Peyer's patch (tissue), 4 donors: Measurements from ENCODE around the gene SLC66A2.

Experiments used
- CTCF ChIP-seq, 6 experiments: fragments of 450-650 bp in 4 of 6; fragments of 200-600 bp in 2 of 6; sonication (generic) in 1 of 6; IDR thresholded peaks; one replicate each; pipeline ENCODE4 v1.5.1; 2017 to 2019; ENCODE audit warnings: antibody characterized with exemption in 6 of 6, mild to moderate bottlenecking in 3 of 6, moderate library complexity in 1 of 6
- POLR2A ChIP-seq, 2 donors: fragments of 450-650 bp; IDR thresholded peaks; one replicate each; pipeline ENCODE4 v1.5.1; 2017; ENCODE audit warnings: antibody characterized with exemption in 2 of 2, mild to moderate bottlenecking in 2 of 2, moderate library complexity in 2 of 2

GRCh38 chr18:79911344-79912270 is 39.8 kb downstream of the SLC66A2 start:
- TF ChIP-seq CTCF (IDR thresholded peaks at IDR 0.05) (no peak), POLR2A (IDR thresholded peaks at IDR 0.05) (no peak)
